NT2/D1 (cell line): ENCODE measurements around the gene VWA3A.

Experiments used
- SUZ12 ChIP-seq: IDR thresholded peaks from 2 replicates; pipeline ENCODE4 v1.6.1; 2011; ENCODE audit not compliant: insufficient read length, insufficient read depth; ENCODE audit errors: extremely low read depth
- YY1 ChIP-seq: IDR thresholded peaks from 2 replicates; pipeline ENCODE4 v1.6.1; 2011; ENCODE audit not compliant: insufficient read length, insufficient read depth
- ZNF274 ChIP-seq: IDR thresholded peaks from 2 replicates; pipeline ENCODE4 v1.6.1; 2011; ENCODE audit warnings: mild to moderate bottlenecking, low read depth, low read length

GRCh38 chr16:22093331-22093730, 990 bp downstream of the VWA3A start:
- TF ChIP-seq YY1: no peak
- TF ChIP-seq SUZ12: no peak
- TF ChIP-seq ZNF274: no peak
